GM12891 (cell line): ENCODE measurements around the gene ZFP91.

Source experiments
- DNase-seq: peaks from one replicate; pipeline ENCODE4 v3.0.0; 2011; ENCODE audit warnings: low spot score; ENCODE audit not compliant: insufficient read length
- FAIRE-seq: peaks from 2 replicates; lab custom pipeline; 2011; peaks lifted over from hg19 to GRCh38; lab: Jason Lieb, UNC
- PAX5 ChIP-seq: IDR thresholded peaks from 2 replicates; pipeline ENCODE4 v1.6.1; 2011; ENCODE audit warnings: low read length, moderate library complexity, mild to moderate bottlenecking; ENCODE audit not compliant: insufficient read depth, severe bottlenecking
- POLR2A ChIP-seq: IDR thresholded peaks from 2 replicates; pipeline ENCODE4 v1.6.1; 2011; ENCODE audit warnings: low read depth, low read length, control low read depth
- POLR2AphosphoS5 ChIP-seq: IDR thresholded peaks from 2 replicates; pipeline ENCODE4 v1.6.1; 2011; ENCODE audit warnings: low read depth, low read length, control low read depth
- POU2F2 ChIP-seq: IDR thresholded peaks from 2 replicates; pipeline ENCODE4 v1.6.1; 2011; ENCODE audit warnings: low read depth, mild to moderate bottlenecking, control low read depth, low read length, moderate library complexity
- SPI1 ChIP-seq: IDR thresholded peaks from 2 replicates; pipeline ENCODE4 v1.6.1; 2011; ENCODE audit warnings: low read depth, low read length, control low read depth
- TAF1 ChIP-seq: IDR thresholded peaks from 2 replicates; pipeline ENCODE4 v1.6.1; 2011; ENCODE audit warnings: low read depth, low read length, control low read depth

ZFP91 gene

DNA sequence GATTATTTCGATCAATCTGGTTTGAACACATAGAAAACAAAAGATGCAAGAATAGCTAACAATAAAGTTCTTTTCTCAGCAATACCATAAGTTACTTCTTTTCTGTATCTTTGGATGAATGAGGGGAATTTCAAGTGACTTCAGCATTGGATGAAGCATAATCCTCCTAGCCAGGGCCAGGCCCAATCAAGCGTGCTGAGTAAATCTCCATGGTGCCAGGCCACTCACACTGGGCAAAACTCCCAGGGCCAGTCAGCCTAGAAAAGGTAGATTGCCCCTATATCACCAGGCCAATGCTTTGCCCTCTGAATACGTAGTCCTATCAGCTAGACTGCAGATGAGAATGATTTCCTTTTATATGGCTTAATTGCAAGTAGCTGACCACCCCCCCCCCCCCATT is 49.6 kb downstream of the ZFP91 start:
- DNase-seq (no peak), FAIRE-seq (no peak)

DNA sequence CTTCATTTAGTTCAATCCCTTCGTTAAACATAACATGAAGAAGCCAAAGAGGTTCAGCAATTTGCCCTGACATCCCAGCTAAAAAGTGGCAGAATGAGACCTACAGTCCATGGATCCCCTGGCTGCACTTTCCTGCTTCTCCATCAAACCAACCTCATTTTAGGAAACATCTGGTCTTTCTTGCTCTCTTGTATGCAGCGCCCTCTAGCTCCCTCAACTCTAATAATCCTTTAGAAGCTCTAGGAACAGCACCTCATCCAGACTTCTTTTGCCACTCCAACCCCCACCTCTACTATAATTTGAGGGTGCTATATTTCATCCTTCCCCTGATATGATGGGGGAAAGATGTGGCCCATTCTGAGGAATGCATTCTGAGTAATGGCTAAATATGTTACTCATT is 51.0 kb downstream of the ZFP91 start:
- TF ChIP-seq SPI1, result no peak
- no peak for TF ChIP-seq POU2F2
- TF ChIP-seq TAF1, result no peak
- TF ChIP-seq POLR2AphosphoS5, result no peak
- no peak for TF ChIP-seq POLR2A
- TF ChIP-seq PAX5, result no peak
- FAIRE-seq (peak; percentile 79), DNase-seq (no peak)

More for the DNA sequence above, 49.6 kb downstream of the ZFP91 start:
- TF ChIP-seq POU2F2 (no peak), TAF1 (no peak), POLR2A (no peak), POLR2AphosphoS5 (no peak), SPI1 (no peak), PAX5 (no peak)

DNA sequence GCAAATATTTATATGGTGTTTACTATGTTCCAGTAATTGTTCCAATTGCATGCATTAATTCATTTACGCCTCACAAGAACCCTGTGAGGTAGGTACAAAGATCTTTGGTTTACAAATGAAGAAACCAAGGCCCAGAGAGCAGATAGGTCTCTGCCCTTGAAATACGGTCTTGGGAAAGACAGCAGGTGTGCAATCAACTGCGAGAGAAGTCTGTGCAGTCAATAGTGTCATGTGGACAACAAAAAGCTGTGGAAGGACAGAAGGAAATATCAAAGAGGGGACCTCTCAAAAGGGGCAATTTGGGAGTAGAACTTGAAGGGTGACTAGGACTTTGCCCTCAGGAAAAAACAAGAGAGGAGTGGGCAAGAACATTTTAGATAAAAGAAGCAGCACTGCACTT is 52.5 kb downstream of the ZFP91 start:
- FAIRE-seq (no peak), DNase-seq (no peak)
- TF ChIP-seq POLR2AphosphoS5 (no peak), PAX5 (no peak), POU2F2 (no peak), SPI1 (no peak), POLR2A (no peak), TAF1 (no peak)

DNA sequence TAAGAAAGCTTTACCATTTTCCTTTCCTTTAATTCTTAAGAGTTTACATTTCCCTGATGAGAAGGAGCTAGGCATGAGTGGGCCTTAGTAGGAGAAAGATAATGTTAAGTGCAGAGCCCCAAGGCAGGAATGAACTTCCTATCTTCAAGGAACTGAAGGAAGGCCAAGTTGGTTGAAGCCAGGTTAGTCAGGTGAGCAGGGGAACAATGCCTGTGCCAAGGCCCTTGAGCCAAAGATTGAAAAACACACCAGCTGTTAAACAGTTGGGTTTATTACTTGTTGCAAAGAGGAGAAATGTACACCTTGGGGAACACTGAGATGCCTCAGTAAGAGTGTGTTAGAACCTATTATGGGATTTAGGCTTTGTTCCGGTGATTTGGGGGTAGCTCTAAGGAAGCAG is 53.6 kb downstream of the ZFP91 start:
- DNase-seq (no peak), FAIRE-seq (no peak)
- TF ChIP-seq POU2F2, result no peak
- TF ChIP-seq SPI1, result no peak
- no peak for TF ChIP-seq POLR2AphosphoS5

DNA sequence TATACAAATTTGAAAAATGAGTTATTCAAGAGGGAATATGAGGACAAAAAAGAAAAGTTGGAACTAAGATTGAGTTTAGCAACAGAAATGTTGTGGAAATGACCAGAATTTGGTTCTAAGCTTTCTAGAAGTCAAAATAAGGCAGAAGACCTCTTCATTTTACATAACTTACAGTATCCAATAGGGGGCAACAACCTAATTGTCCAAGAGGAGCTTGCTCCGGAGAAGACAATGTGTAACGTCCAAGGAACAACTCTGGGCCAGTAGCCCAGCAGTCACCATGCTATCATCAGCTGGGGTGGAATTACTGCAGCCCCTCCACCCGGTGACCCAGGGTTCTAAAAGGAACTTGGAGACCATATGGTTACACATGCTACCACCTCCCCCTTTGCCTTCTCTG is 57.7 kb downstream of the ZFP91 start:
- no peak for FAIRE-seq
- DNase-seq, result no peak
- TF ChIP-seq POLR2A, result no peak
- no peak for TF ChIP-seq PAX5
- no peak for TF ChIP-seq SPI1
- TF ChIP-seq TAF1, result no peak
- TF ChIP-seq POU2F2, result no peak
- no peak for TF ChIP-seq POLR2AphosphoS5

DNA sequence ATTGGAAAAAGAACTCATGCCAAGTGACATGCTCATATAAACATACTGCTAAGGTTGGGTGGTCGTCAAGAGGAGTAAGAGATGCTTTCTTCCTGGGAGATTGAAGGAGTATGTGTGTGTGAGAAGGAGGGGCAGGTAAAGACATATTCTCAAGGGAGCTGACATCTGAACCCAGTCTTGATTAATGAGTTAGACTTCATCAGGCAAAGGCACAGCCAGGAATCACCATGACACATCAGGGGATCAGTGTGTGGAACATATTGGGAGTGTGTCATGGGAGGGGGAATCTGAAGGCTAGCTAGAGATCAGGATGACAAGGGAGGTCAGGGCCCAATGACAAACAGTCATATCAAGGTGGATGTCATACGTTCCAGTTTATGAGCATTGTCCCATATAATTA is 58.5 kb downstream of the ZFP91 start:
- DNase-seq, result no peak
- peak; percentile 66 for FAIRE-seq
- TF ChIP-seq POU2F2 (no peak), SPI1 (no peak), POLR2AphosphoS5 (no peak), TAF1 (no peak), PAX5 (no peak), POLR2A (no peak)

DNA sequence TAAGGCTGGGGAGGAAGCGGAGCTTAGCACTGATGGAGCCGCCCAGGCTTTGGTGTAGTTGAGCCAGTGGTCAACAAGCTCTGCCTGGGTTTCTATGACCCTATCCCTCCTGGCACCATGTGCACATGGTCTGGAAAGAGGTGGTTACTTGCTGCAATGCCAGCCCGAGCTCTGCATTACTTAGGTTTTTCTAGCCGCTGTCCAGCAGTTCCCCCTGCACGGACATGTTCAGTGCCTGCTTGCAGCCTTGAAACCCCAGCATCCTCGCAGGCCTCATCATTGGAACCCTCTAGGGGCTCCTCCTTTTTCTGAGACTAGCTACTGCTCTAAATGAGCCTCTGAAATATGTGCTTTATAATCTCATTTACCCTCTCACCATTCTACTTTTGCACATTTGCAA is 60.2 kb downstream of the ZFP91 start:
- DNase-seq (no peak), FAIRE-seq (no peak)
- no peak for TF ChIP-seq SPI1
- TF ChIP-seq PAX5, result no peak
- TF ChIP-seq POU2F2, result no peak
- no peak for TF ChIP-seq TAF1
- TF ChIP-seq POLR2A, result no peak

DNA sequence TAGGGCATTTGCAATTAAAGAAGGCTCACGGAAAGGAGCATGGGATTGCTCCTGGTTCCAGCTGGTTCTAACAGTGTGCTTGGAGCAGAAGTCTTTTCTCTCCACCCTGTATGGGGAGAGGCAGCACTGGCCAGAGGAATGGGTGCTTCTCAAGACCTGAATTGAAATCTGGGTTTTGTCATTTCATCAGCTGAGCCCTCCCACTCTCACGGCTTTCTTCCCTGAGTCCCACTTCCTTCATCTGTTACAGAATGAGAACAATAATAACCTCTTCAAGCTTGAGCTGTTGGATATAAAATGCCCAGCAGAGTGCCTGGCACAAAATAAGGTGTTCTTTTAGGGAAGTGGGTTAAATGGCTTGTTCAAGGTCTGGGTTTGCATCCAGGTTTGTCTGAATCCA is 60.8 kb downstream of the ZFP91 start:
- peak; percentile 23; the same call in 1 of the 2 replicates for TF ChIP-seq SPI1
- TF ChIP-seq POLR2AphosphoS5, result no peak
- FAIRE-seq (no peak), DNase-seq (no peak)

DNA sequence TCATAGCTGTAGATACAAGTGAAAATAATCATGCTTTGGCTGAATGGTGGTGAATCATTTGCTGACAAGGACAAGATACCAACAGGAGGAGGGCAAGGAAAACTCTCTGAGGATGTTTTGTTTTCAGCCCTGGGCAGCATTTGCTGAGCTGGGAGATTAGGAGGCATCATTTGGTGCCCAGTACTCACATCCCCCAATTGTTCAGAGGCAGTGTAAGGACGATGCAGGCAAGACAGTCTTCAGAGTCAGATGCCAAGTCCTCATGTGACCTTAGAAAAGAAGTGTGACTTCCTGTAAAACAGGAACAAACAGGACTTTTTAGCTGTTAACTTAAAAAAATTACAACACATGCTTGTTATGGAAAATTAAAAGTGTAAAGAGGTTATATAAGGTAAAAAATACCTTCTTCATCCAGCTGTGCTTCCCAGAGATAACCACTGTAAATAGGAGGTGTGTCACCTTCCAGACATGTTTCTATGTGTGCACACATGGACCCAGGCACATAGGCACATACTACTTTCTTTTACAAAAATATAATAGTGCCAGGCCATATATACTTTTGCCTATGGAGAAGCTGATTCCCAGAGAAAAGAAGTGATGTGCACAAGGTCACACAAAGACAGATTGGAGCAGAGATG is 61.6 kb downstream of the ZFP91 start:
- FAIRE-seq (no peak), DNase-seq (no peak)
- TF ChIP-seq POU2F2 (no peak), POLR2AphosphoS5 (no peak), PAX5 (no peak), SPI1 (no peak), POLR2A (no peak)

DNA sequence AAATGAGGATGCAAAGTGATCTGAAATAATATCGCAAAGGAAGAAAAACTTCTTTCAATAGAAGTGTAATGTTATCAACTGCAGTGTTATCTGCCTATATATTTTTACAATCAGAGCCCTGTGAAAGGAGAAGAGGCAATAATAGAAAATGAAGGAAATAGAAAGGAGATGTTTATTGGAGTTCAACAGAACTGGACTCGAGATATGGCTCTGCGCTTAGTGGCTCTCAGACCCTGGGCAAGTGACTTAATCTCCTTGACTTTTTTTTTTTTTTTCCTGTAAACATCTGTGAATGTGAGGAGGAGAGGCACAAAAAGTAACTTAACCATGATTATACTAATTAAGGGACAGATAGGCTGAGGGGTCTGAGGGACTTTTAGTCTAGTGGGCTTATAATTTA is 62.5 kb downstream of the ZFP91 start:
- FAIRE-seq, result no peak
- DNase-seq, result no peak
- no peak for TF ChIP-seq TAF1
- TF ChIP-seq POLR2A, result no peak
- no peak for TF ChIP-seq PAX5
- no peak for TF ChIP-seq SPI1
- no peak for TF ChIP-seq POLR2AphosphoS5
- TF ChIP-seq POU2F2, result no peak
